H1 (cell line): ENCODE measurements around the gene CRYBB3. TPM values are rescaled to one million over a fixed set of nuclear protein-coding genes. Genes with fewer than 3 reads are reported as not detected.
A peak's percentile ranks its signal among the peaks of the same experiment; 100 is the strongest.

Experiments
- CTCF ChIA-PET: fragments of 300-600 bp; sonication (Branson Sonifier 250); formaldehyde crosslinking; loops from one replicate; lab custom pipeline; 2021; ENCODE audit not compliant: partially characterized antibody; lab: Charles Lee
- POLR2A ChIA-PET: fragments of 300-600 bp; sonication (Branson Sonifier 250); formaldehyde crosslinking; loops from one replicate; lab custom pipeline; 2021; ENCODE audit warnings: inconsistent platforms; ENCODE audit not compliant: partially characterized antibody; lab: Charles Lee
- DNase-seq, 2 experiments: peaks; one replicate each; pipeline versions ENCODE4 v3.0.0 to v3.0.0-alpha.2; 2010 to 2022; ENCODE audit warnings: low spot score in 2 of 2, low read depth in 1 of 2, mixed read lengths in 1 of 2
- FAIRE-seq: peaks from 2 replicates; lab custom pipeline; 2011; peaks lifted over from hg19 to GRCh38; lab: Jason Lieb, UNC
- H2AFZ ChIP-seq: 2 replicates; pipeline ENCODE4 v1.8.1; 2012; ENCODE audit warnings: low read length, inconsistent platforms
- H2AK5ac ChIP-seq: 2 replicates; pipeline ENCODE4 v1.6.1; 2013; ENCODE audit warnings: low read depth, low read length
- H2BK120ac ChIP-seq: replicated peaks from 2 replicates; pipeline ENCODE3; 2013; ENCODE audit warnings: low read depth, low read length, inconsistent platforms
- H2BK12ac ChIP-seq: 2 replicates; pipeline ENCODE4 v1.6.1; 2013; ENCODE audit warnings: low read depth, low read length
- H2BK15ac ChIP-seq: 2 replicates; pipeline ENCODE4 v1.6.1; 2013; ENCODE audit warnings: low read length
- H2BK20ac ChIP-seq: 2 replicates; pipeline ENCODE4 v1.6.1; 2013; ENCODE audit warnings: low read length
- H2BK5ac ChIP-seq: 2 replicates; pipeline ENCODE4 v1.6.1; 2013; ENCODE audit warnings: low read depth, low read length
- H3K14ac ChIP-seq: 2 replicates; pipeline ENCODE4 v1.6.1; 2013; ENCODE audit warnings: inconsistent platforms; ENCODE audit not compliant: insufficient read length
- H3K18ac ChIP-seq: 2 replicates; pipeline ENCODE4 v1.6.1; 2013; ENCODE audit warnings: low read length; ENCODE audit errors: extremely low read depth
- H3K23ac ChIP-seq: 2 replicates; pipeline ENCODE4 v1.6.1; 2013; ENCODE audit warnings: inconsistent platforms; ENCODE audit not compliant: insufficient read length
- H3K23me2 ChIP-seq: 2 replicates; pipeline ENCODE4 v1.6.1; 2013; ENCODE audit warnings: low read depth, low read length
- H3K27ac ChIP-seq: 2 replicates; pipeline ENCODE4 v1.6.1; 2011; ENCODE audit warnings: low read depth, low read length, inconsistent platforms
- H3K27me3 ChIP-seq, 4 experiments: replicated peaks in 1 of 4; 1 replicate in 1 of 4; 2 replicates in 3 of 4; pipeline versions ENCODE4 v1.6.1 to v1.8.1; 2011 to 2013; ENCODE audit warnings: low read length in 3 of 4, mild to moderate bottlenecking in 3 of 4, inconsistent platforms in 2 of 4, mixed read lengths in 2 of 4, moderate library complexity in 1 of 4; ENCODE audit not compliant: control insufficient read depth in 3 of 4, insufficient read depth in 3 of 4; ENCODE audit errors: extremely low read depth in 1 of 4
- H3K36me3 ChIP-seq, 4 experiments: 2 replicates each; pipeline versions ENCODE4 v1.6.1 to v1.8.1; 2011 to 2013; ENCODE audit warnings: mild to moderate bottlenecking in 4 of 4, low read length in 3 of 4, moderate library complexity in 2 of 4, control low read depth in 1 of 4, inconsistent platforms in 1 of 4; ENCODE audit not compliant: insufficient read depth in 4 of 4, control insufficient read depth in 2 of 4
- H3K4ac ChIP-seq: replicated peaks from 2 replicates; pipeline ENCODE3; 2013; ENCODE audit warnings: low read length, low read depth, mixed read lengths, inconsistent platforms; ENCODE audit not compliant: insufficient read length
- H3K4me1 ChIP-seq, 4 experiments: replicated peaks in 1 of 4; 1 replicate in 1 of 4; 2 replicates in 3 of 4; pipeline versions ENCODE4 v1.6.1 to v1.8.1; 2011 to 2013; ENCODE audit warnings: low read length in 3 of 4, inconsistent platforms in 2 of 4, mixed read lengths in 1 of 4; ENCODE audit not compliant: insufficient read depth in 4 of 4, control insufficient read depth in 3 of 4
- H3K4me2 ChIP-seq, 2 experiments: 2 replicates each; pipeline versions ENCODE4 v1.6.1 to v1.8.1; 2011 to 2013; ENCODE audit warnings: low read depth in 2 of 2, low read length in 2 of 2, control low read depth in 1 of 2, inconsistent platforms in 1 of 2, mild to moderate bottlenecking in 1 of 2; ENCODE audit not compliant: insufficient read depth in 1 of 2
- H3K4me3 ChIP-seq, 4 experiments: fragments of 200-600, 300-600 bp in 1 of 4; sonication (generic), shearing (Covaris generic), sonication (Bioruptor Twin) in 1 of 4; 2 replicates each; pipeline versions ENCODE4 v1.5.1 to v1.8.1; 2011 to 2016; ENCODE audit warnings: low read length in 4 of 4, low read depth in 3 of 4, control low read depth in 2 of 4, inconsistent platforms in 2 of 4, mild to moderate bottlenecking in 2 of 4, mixed read lengths in 1 of 4, moderate library complexity in 1 of 4; ENCODE audit not compliant: insufficient read depth in 2 of 4; ENCODE audit errors: extremely low read depth in 1 of 4
- H3K56ac ChIP-seq: replicated peaks from 2 replicates; pipeline ENCODE3; 2013; ENCODE audit warnings: low read depth, mild to moderate bottlenecking, mixed read lengths, low read length, inconsistent platforms; ENCODE audit not compliant: insufficient read length
- H3K79me1 ChIP-seq: 2 replicates; pipeline ENCODE4 v1.6.1; 2013; ENCODE audit warnings: low read depth, low read length, control low read depth
- H3K79me2 ChIP-seq, 2 experiments: 2 replicates each; pipeline versions ENCODE4 v1.6.1 to v1.8.1; 2012 to 2013; ENCODE audit warnings: low read length in 2 of 2, mild to moderate bottlenecking in 2 of 2, inconsistent platforms in 1 of 2; ENCODE audit not compliant: insufficient read depth in 2 of 2, control insufficient read depth in 1 of 2
- H3K9ac ChIP-seq, 4 experiments: replicated peaks in 1 of 4; 1 replicate in 1 of 4; 2 replicates in 3 of 4; pipeline versions ENCODE4 v1.6.1 to v1.8.1; 2011 to 2013; ENCODE audit warnings: low read depth in 3 of 4, low read length in 3 of 4, control low read depth in 2 of 4, mild to moderate bottlenecking in 2 of 4, moderate library complexity in 2 of 4, inconsistent platforms in 1 of 4; ENCODE audit errors: extremely low read depth in 1 of 4
- H3K9me3 ChIP-seq, 2 experiments: 2 replicates each; pipeline versions ENCODE4 v1.6.1 to v1.8.1; 2012 to 2013; ENCODE audit warnings: mild to moderate bottlenecking in 2 of 2, moderate library complexity in 2 of 2, control low read depth in 1 of 2, inconsistent platforms in 1 of 2, low read depth in 1 of 2, low read length in 1 of 2, mixed read lengths in 1 of 2; ENCODE audit not compliant: insufficient read depth in 2 of 2
- H4K20me1 ChIP-seq, 2 experiments: replicated peaks in 1 of 2; 2 replicates each; pipeline versions ENCODE3 to v1.8.1; 2011 to 2013; ENCODE audit warnings: inconsistent platforms in 2 of 2, low read length in 2 of 2, mild to moderate bottlenecking in 1 of 2; ENCODE audit not compliant: insufficient read depth in 2 of 2, control insufficient read depth in 1 of 2
- H4K5ac ChIP-seq: 2 replicates; pipeline ENCODE4 v1.6.1; 2013; ENCODE audit warnings: low read length, low read depth, mixed read lengths, inconsistent platforms; ENCODE audit not compliant: insufficient read length
- H4K8ac ChIP-seq: 2 replicates; pipeline ENCODE4 v1.8.0; 2013; ENCODE audit warnings: mild to moderate bottlenecking, moderate library complexity, low read length, inconsistent platforms; ENCODE audit not compliant: insufficient read depth; ENCODE audit errors: extremely low read depth
- H4K91ac ChIP-seq: replicated peaks from 2 replicates; pipeline ENCODE3; 2013; ENCODE audit warnings: low read length, mixed read lengths, inconsistent platforms; ENCODE audit not compliant: insufficient read length
- CTBP2 ChIP-seq: IDR thresholded peaks from 2 replicates; pipeline ENCODE4 v1.7.0; 2011; ENCODE audit warnings: borderline replicate concordance, mild to moderate bottlenecking, moderate library complexity, mixed read lengths, low read length; ENCODE audit not compliant: insufficient read depth, insufficient read length
- KDM1A ChIP-seq: fragments of 200-600, 300-600 bp; sonication (generic); IDR thresholded peaks from 2 replicates; pipeline ENCODE4 v1.7.1; 2016; ENCODE audit warnings: mild to moderate bottlenecking, low read length, borderline replicate concordance
- NANOG ChIP-seq: IDR thresholded peaks from 2 replicates; pipeline ENCODE4 v1.6.1; 2011; ENCODE audit warnings: low read length, low read depth, mild to moderate bottlenecking, inconsistent platforms; ENCODE audit not compliant: insufficient read depth, poor library complexity, severe bottlenecking
- RAD21 ChIP-seq, 2 experiments: IDR thresholded peaks in 1 of 2; conservative IDR thresholded peaks in 1 of 2; 2 replicates each; pipeline ENCODE4 v1.6.1; 2011; ENCODE audit warnings: low read depth in 2 of 2, low read length in 2 of 2, improper control_type of control experiment in 1 of 2, inconsistent platforms in 1 of 2, mild to moderate bottlenecking in 1 of 2, moderate library complexity in 1 of 2
- SP4 ChIP-seq: IDR thresholded peaks from 2 replicates; pipeline ENCODE4 v1.6.1; 2012; ENCODE audit warnings: low read length, inconsistent platforms
- WGBS, 2 experiments: shearing (Covaris generic) in 1 of 2; methylation state at CpG; one replicate each; pipeline versions ENCODE4 v1.1.6 to v1.1.7; 2013 to 2015; ENCODE audit warnings: low lambda C conversion rate in 2 of 2, mixed read lengths in 2 of 2, inconsistent platforms in 1 of 2, low coverage in 1 of 2, missing lambda C conversion rate in 1 of 2; ENCODE audit not compliant: insufficient replicate concordance in 2 of 2, insufficient coverage in 1 of 2, insufficient read length in 1 of 2; ENCODE audit errors: extremely low coverage in 1 of 2, missing lambda C conversion rate in 1 of 2; 5-methylcytosine and 5-hydroxymethylcytosine counted together
- polyA plus RNA-seq, 7 experiments: library from polyadenylated mRNA; depleted of rRNA in 3 of 7; stranded (reverse) in 5 of 7; unstranded in 2 of 7; fragments of >200 nt in 5 of 7; fragments of 200-250 nt in 2 of 7; gene quantifications; 1 replicate in 5 of 7; 2 replicates in 1 of 7; 4 replicates in 1 of 7; pipeline versions ENCODE4 v1.2.1 to v1.2.3, GENCODE V29; 2011 to 2013; ENCODE audit warnings: missing spikeins in 2 of 7, mixed read lengths in 2 of 7
- total RNA-seq: library from RNA; stranded (reverse); fragmentation: NEBNext Ultra II Directional; extraction: Animal tissue kit (Norgen Biotek cat#: 25700); gene quantifications from 2 replicates; pipeline ENCODE4 v1.2.1, GENCODE V29; 2021

Gene CRYBB3
- total and polyA plus RNA-seq, 2 of the 8 experiments (the other 6 are each of a cell fraction or from before 2014, with no cell fraction given), result 0.44 to 0.58 TPM

DNA sequence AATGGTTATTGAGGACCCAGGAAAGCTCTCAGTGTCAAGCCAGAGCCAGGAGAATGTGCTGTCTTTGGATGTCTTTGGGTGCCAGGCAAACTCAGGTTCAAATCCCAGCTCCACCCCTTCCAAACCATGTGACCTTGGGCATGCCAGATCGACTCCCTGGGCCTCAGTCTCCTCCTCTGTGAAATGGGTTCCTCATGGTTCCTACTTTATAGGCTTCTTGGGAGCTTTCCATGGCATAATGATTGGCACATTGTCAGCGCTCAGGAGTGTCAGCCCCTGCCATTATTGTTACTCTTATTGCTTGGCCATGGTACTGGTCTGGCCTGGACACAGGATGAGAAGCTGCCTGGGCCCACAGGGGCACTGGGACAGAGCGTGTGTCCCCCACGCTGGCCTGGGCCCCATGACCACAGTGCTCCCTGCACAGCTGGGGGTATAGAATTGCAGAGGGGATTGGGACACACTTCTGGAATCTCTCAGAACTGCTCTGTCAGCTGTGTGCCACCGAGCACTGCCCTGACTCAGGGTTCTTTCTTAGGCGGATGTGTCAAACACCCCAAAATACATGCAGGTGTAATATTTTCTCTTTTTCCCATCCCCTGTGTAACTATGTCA is 37.6 kb upstream of the CRYBB3 start:
- DNase-seq (no peak), FAIRE-seq (no peak)
- H3K4me1 ChIP-seq, result no peaks in the 10 kb centered on the region; a peak in 1 of 7 replicates
- no peak overlapping the region for H2BK5ac ChIP-seq
- no peak overlapping the region for H2BK20ac ChIP-seq
- no peaks in the 10 kb centered on the region for H3K79me1 ChIP-seq
- H2BK15ac ChIP-seq, result no peak overlapping the region
- no peak overlapping the region for H3K56ac ChIP-seq
- H3K4me3 ChIP-seq, result no peak overlapping the region
- no peaks in the 10 kb centered on the region for H3K79me2 ChIP-seq
- H3K36me3 ChIP-seq, result no peaks in the 10 kb centered on the region
- no peak overlapping the region for H4K91ac ChIP-seq
- no peak overlapping the region for H3K4ac ChIP-seq
- H4K8ac ChIP-seq, result no peak overlapping the region
- no peak overlapping the region for H3K4me2 ChIP-seq
- no peak overlapping the region for H2AK5ac ChIP-seq
- TF ChIP-seq CTBP2 (no peak), KDM1A (peak; percentile 71; the same call in 1 of the 2 replicates), SP4 (no peak), NANOG (no peak), RAD21 (IDR thresholded peaks at IDR 0.05 in 1 of 2, conservative IDR thresholded peaks at IDR 0.05 in 1 of 2; ENCODE audit: low read depth in 2 of 2, low read length in 2 of 2) (no peak)
- H3K27ac ChIP-seq, result no peak overlapping the region
- H3K14ac ChIP-seq, result no peak overlapping the region
- no peak overlapping the region for H3K9ac ChIP-seq
- no peaks in the 10 kb centered on the region for H3K9me3 ChIP-seq
- peaks cover 3 to 10% of the 10 kb centered on the region in 2 experiments for H4K20me1 ChIP-seq
- no peak overlapping the region for H2BK12ac ChIP-seq
- ChIA-PET POLR2A (interaction anchor here (1.1 kb wide), 1 partner anchor 8 kb away, joined by 3 read pairs; no protein-coding TSS in a partner anchor), CTCF (interaction anchor here (0.6 to 1.9 kb wide), 6 partner anchors 9 to 223 kb away, joined by 3 to 7 read pairs (median 3); no protein-coding TSS in a partner anchor)
- no peak overlapping the region for H3K18ac ChIP-seq
- no peaks in the 10 kb centered on the region for H3K27me3 ChIP-seq
- no peak overlapping the region for H2BK120ac ChIP-seq
- no peak overlapping the region for H4K5ac ChIP-seq
- 88% methylated on average over 6 of the region's 6 CpGs; no CpG with 5 or more reads in 1 of the 2 experiments for WGBS, 2 experiments
- no peaks in the 10 kb centered on the region for H3K23me2 ChIP-seq
- H2AFZ ChIP-seq, result no peak overlapping the region
- H3K23ac ChIP-seq, result no peak overlapping the region
